ENCODE data around the gene SLC25A15. TPM values are rescaled to one million over a fixed set of nuclear protein-coding genes. Genes with fewer than 3 reads are reported as not detected.
"Not testable (repeated sequence)": the region's sequence is repeated elsewhere in the genome, so short reads cannot be mapped to it uniquely, and the experiment has no call there.

Gene SLC25A15
- total and polyA plus RNA-seq, 4 donors, result 1.2 to 8.6 (median 7.2) TPM

DNA sequence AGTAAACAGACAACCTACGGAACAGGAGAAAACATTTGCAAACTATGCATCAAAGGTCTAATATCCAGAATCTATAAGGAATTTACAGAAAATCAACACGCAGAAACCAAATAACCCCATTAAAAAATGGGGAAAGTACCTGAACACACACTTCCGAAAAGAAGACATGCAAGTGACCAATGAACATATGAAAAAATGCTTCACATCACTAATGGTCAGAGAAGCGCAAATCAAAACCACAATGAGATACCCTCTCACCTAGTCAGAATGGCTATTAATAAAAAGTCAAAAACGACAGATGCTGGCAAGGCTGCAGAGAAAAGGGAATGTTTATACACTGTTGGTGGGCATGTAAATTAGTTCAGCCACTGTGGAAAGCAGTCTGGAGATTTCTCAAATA lies 29.5 kb downstream of the SLC25A15 start:
- Histone ChIP-seq H3K27me3 (ENCODE audit: control insufficient read depth in 3 of 3, insufficient read depth in 3 of 3, low read length in 2 of 3) (no peaks in the 10 kb centered on the region), H3K9me3 (ENCODE audit: control insufficient read depth in 4 of 4, insufficient read depth in 3 of 4, low read length in 3 of 4) (peaks cover 0 to 3% (median 0%) of the 10 kb centered on the region in 4 donors), H3K36me3 (ENCODE audit: control insufficient read depth in 4 of 4, insufficient read depth in 4 of 4, low read length in 4 of 4) (peaks cover 0 to 6% (median 4%) of the 10 kb centered on the region in 4 donors), H3K4me3 (no peak overlapping the region), H3K27ac (ENCODE audit: low read depth in 1 of 2, low read length in 1 of 2) (no peak overlapping the region), H3K4me1 (ENCODE audit: control insufficient read depth in 5 of 5, insufficient read depth in 5 of 5, low read length in 5 of 5) (no peaks in the 10 kb centered on the region), H3K9ac (ENCODE audit: insufficient read depth in 1 of 2, low read length in 2 of 2) (no peak overlapping the region)
- ATAC-seq (ENCODE audit: insufficient read depth, low FRiP score) (no peak), DNase-seq (no peak)
- WGBS, 2 donors, result 87 to 89% methylated on average over 5 of the region's 5 CpGs
- TF ChIP-seq, protein P1, sequence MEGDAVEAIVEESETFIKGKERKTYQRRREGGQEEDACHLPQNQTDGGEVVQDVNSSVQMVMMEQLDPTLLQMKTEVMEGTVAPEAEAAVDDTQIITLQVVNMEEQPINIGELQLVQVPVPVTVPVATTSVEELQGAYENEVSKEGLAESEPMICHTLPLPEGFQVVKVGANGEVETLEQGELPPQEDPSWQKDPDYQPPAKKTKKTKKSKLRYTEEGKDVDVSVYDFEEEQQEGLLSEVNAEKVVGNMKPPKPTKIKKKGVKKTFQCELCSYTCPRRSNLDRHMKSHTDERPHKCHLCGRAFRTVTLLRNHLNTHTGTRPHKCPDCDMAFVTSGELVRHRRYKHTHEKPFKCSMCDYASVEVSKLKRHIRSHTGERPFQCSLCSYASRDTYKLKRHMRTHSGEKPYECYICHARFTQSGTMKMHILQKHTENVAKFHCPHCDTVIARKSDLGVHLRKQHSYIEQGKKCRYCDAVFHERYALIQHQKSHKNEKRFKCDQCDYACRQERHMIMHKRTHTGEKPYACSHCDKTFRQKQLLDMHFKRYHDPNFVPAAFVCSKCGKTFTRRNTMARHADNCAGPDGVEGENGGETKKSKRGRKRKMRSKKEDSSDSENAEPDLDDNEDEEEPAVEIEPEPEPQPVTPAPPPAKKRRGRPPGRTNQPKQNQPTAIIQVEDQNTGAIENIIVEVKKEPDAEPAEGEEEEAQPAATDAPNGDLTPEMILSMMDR (IDR thresholded peaks at IDR 0.05; ENCODE audit: control extremely low read depth, extremely low read depth), result no peak

DNA sequence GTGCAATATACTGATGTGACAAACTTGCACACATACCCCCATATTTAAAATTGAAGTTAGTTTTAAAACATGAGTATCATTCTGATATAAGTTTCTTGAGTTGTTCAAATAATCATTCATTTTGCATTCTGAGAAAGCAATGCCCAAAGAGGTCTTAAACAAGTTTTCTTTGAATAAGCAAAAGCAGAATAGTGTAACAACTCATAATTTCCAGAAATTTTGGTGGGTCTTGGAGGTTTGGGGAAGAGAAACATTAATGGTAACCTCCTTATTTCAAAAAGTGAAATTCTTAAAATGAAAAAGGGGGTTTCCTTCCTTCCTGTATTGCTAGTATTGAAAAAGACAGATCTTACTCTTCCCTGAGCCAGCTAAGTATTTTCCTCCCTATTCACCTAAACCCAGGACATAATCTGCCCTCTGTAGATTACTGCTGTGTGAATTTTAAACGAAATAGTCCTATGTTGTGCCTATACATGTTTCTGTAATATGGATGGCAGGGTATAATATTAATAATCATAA lies 30.4 kb downstream of the SLC25A15 start:
- Histone ChIP-seq H3K27me3 (ENCODE audit: control insufficient read depth in 3 of 3, insufficient read depth in 3 of 3, low read length in 2 of 3) (no peaks in the 10 kb centered on the region), H3K27ac (ENCODE audit: low read depth in 1 of 2, low read length in 1 of 2) (no peak overlapping the region), H3K4me3 (no peak overlapping the region), H3K4me1 (ENCODE audit: control insufficient read depth in 5 of 5, insufficient read depth in 5 of 5, low read length in 5 of 5) (no peaks in the 10 kb centered on the region), H3K9me3 (ENCODE audit: control insufficient read depth in 4 of 4, insufficient read depth in 3 of 4, low read length in 3 of 4) (peaks cover 0 to 3% (median 0%) of the 10 kb centered on the region in 4 donors), H3K36me3 (ENCODE audit: control insufficient read depth in 4 of 4, insufficient read depth in 4 of 4, low read length in 4 of 4) (peaks cover 0 to 4% (median 0%) of the 10 kb centered on the region in 4 donors), H3K9ac (ENCODE audit: insufficient read depth in 1 of 2, low read length in 2 of 2) (no peak overlapping the region)
- WGBS, 2 donors, result 81 to 95% methylated on average over 1 of the region's 1 CpG
- ATAC-seq (ENCODE audit: insufficient read depth, low FRiP score) (no peak), DNase-seq (no peak)
- TF ChIP-seq, protein P1 (IDR thresholded peaks at IDR 0.05; ENCODE audit: control extremely low read depth, extremely low read depth), result no peak

DNA sequence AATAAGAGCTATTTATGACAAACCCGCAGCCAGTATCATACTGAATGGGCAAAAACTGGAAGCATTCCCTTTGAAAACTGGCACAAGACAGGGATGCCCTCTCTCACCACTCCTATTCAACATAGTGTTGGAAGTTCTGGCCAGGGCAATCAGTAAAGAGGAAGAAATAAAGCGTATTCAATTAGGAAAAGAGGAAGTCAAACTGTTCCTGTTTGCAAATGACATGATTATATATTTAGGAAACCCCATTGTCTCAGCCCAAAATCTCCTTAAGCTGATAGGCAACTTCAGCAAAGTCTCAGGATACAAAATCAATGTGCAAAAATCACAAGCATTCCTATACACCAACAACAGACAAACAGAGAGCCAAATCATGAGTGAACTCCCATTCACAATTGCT lies 50.3 kb downstream of the SLC25A15 start:
- WGBS, 2 donors, result 37 to 53% methylated on average over 2 of the region's 2 CpGs
- not testable (repeated sequence) for H3K4me3 ChIP-seq; H3K9me3 ChIP-seq (ENCODE audit: control insufficient read depth in 4 of 4, insufficient read depth in 3 of 4, low read length in 3 of 4); H3K36me3 ChIP-seq (ENCODE audit: control insufficient read depth in 4 of 4, insufficient read depth in 4 of 4, low read length in 4 of 4); DNase-seq; H3K27ac ChIP-seq (ENCODE audit: low read depth in 1 of 2, low read length in 1 of 2); H3K4me1 ChIP-seq (ENCODE audit: control insufficient read depth in 5 of 5, insufficient read depth in 5 of 5, low read length in 5 of 5); H3K9ac ChIP-seq (ENCODE audit: insufficient read depth in 1 of 2, low read length in 2 of 2); ATAC-seq (ENCODE audit: insufficient read depth, low FRiP score); H3K27me3 ChIP-seq (ENCODE audit: control insufficient read depth in 3 of 3, insufficient read depth in 3 of 3, low read length in 2 of 3)

DNA sequence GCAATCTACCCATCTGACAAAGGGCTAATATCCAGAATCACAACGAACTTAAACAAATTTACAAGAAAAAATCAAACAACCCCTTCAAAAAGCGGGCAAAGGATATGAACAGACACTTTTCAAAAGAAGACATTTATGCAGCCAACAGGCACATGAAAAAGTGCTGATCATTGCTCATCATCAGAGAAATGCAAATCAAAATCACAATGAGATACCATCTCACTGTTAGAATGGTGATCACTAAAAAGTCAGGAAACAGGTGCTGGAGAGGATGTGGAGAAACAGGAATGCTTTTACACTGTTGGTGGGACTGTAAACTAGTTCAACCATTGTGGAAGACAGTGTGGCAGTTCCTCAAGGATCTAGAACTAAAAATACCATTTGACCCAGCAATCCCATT lies 51.5 kb downstream of the SLC25A15 start:
- H3K9ac ChIP-seq (ENCODE audit: insufficient read depth in 1 of 2, low read length in 2 of 2); DNase-seq; H3K9me3 ChIP-seq (ENCODE audit: control insufficient read depth in 4 of 4, insufficient read depth in 3 of 4, low read length in 3 of 4); H3K4me3 ChIP-seq; H3K27ac ChIP-seq (ENCODE audit: low read depth in 1 of 2, low read length in 1 of 2); H3K36me3 ChIP-seq (ENCODE audit: control insufficient read depth in 4 of 4, insufficient read depth in 4 of 4, low read length in 4 of 4); H3K27me3 ChIP-seq (ENCODE audit: control insufficient read depth in 3 of 3, insufficient read depth in 3 of 3, low read length in 2 of 3); ATAC-seq (ENCODE audit: insufficient read depth, low FRiP score); H3K4me1 ChIP-seq (ENCODE audit: control insufficient read depth in 5 of 5, insufficient read depth in 5 of 5, low read length in 5 of 5): not testable (repeated sequence)
- 97 to 98% methylated on average over 2 of the region's 2 CpGs for WGBS, 2 donors

Small RNA genes within 50 kb of the gene (small RNA-seq; reads per million reads assigned to genes)
- not detected for gene MIR621 (ENCODE audit: low replicate concordance)

Other genes with a start within 250 kb of the SLC25A15 start
- 10 to 100 TPM; 31.6 to 37.1 TPM for gene FOXO1, start 123.0 kb upstream of the SLC25A15 start, total RNA-seq
- 10 to 100 TPM in 1 of 2 donors, 1 to 10 TPM in 1; 4.1 to 11.0 TPM for gene FOXO1, start 123.0 kb upstream of the SLC25A15 start, polyA plus RNA-seq
- gene MRPS31, start 18.4 kb upstream of the SLC25A15 start, total RNA-seq, result 10 to 100 TPM; 17.2 to 34.3 TPM
- gene MRPS31, start 18.4 kb upstream of the SLC25A15 start, polyA plus RNA-seq, result 10 to 100 TPM; 17.0 to 43.6 TPM
- 100 to 1,000 TPM in 1 of 2 donors, 10 to 100 TPM in 1; 70.6 to 107 TPM for gene ELF1, start 229.7 kb downstream of the SLC25A15 start, total RNA-seq
- 10 to 100 TPM; 10.8 to 56.5 TPM for gene ELF1, start 229.7 kb downstream of the SLC25A15 start, polyA plus RNA-seq